Left ventricle myocardium inferior (tissue), 1 donor: ENCODE measurements around the gene TTC31. TPM values are rescaled to one million over a fixed set of nuclear protein-coding genes. Genes with fewer than 3 reads are reported as not detected.
"Not testable (repeated sequence)": the region's sequence is repeated elsewhere in the genome, so short reads cannot be mapped to it uniquely, and the experiment has no call there.

Experiments used
- DNase-seq: peaks from one replicate; pipeline ENCODE4 v3.0.0-alpha.2; 2020
- H3K27ac ChIP-seq: fragments of 200-600 bp; replicated peaks from 2 replicates; pipeline ENCODE4 v1.8.0; 2021
- H3K27me3 ChIP-seq: fragments of 200-600 bp; 2 replicates; pipeline ENCODE4 v1.8.0; 2021; ENCODE audit warnings: low read depth
- H3K36me3 ChIP-seq: fragments of 200-600 bp; 2 replicates; pipeline ENCODE4 v1.8.0; 2021
- H3K4me1 ChIP-seq: fragments of 200-600 bp; 2 replicates; pipeline ENCODE4 v1.8.0; 2021
- H3K4me3 ChIP-seq: fragments of 200-600 bp; 2 replicates; pipeline ENCODE4 v1.8.0; 2021; ENCODE audit warnings: mild to moderate bottlenecking, moderate library complexity
- H3K9me3 ChIP-seq: fragments of 200-600 bp; replicated peaks from 2 replicates; pipeline ENCODE4 v1.8.0; 2021
- CTCF ChIP-seq: fragments of 200-600 bp; IDR thresholded peaks from 2 replicates; pipeline ENCODE4 v1.8.0; 2021; ENCODE audit warnings: antibody characterized with exemption, mild to moderate bottlenecking, borderline replicate concordance
- intact Hi-C: fragments of 100-400 bp; cut with micrococcal nuclease; formaldehyde crosslinking; loops from one replicate; pipeline ENCODE4 v1.11.0; 2022
- total RNA-seq: library from RNA; stranded (reverse); fragmentation: NEBNext Ultra II Directional; extraction: Animal tissue kit (Norgen Biotek cat#: 25700); gene quantifications from one replicate; pipeline ENCODE4 v1.2.1, GENCODE V29; 2021
- donor health status: DM: no; HTN: yes; CAD: no; lungs with severe emphysema.

Gene TTC31
- total RNA-seq, 1 donor from 2014 or later = 9.5 TPM

GRCh38 chr2:74461187-74462053 lies 21.5 kb upstream of the TTC31 start:
- H3K27ac ChIP-seq = no peak overlapping the region
- peaks cover 54% of the 10 kb centered on the region for H3K4me1 ChIP-seq
- no peaks in the 10 kb centered on the region for H3K27me3 ChIP-seq
- no peak overlapping the region for H3K4me3 ChIP-seq
- H3K36me3 ChIP-seq = peaks cover 21% of the 10 kb centered on the region
- TF ChIP-seq CTCF = no peak
- intact Hi-C loops = no loop called here
- DNase-seq = no peak
- H3K9me3 ChIP-seq = no peaks in the 10 kb centered on the region

- intact Hi-C loops = no loop called here
- no peak for DNase-seq
These were observed 20.7 kb upstream of the TTC31 start for GRCh38 chr2:74462054-74462785.

GRCh38 chr2:74462786-74463105 lies 20.1 kb upstream of the TTC31 start:
- intact Hi-C loops = no loop called here

More at GRCh38 chr2:74462054-74462785, 20.7 kb upstream of the TTC31 start:
- no peaks in the 10 kb centered on the region for H3K27me3 ChIP-seq
- peaks cover 21% of the 10 kb centered on the region for H3K36me3 ChIP-seq
- no peaks in the 10 kb centered on the region for H3K9me3 ChIP-seq
- no peak overlapping the region for H3K4me3 ChIP-seq
- no peak for TF ChIP-seq CTCF
- no peak overlapping the region for H3K27ac ChIP-seq
- peaks cover 46% of the 10 kb centered on the region for H3K4me1 ChIP-seq

DNA sequence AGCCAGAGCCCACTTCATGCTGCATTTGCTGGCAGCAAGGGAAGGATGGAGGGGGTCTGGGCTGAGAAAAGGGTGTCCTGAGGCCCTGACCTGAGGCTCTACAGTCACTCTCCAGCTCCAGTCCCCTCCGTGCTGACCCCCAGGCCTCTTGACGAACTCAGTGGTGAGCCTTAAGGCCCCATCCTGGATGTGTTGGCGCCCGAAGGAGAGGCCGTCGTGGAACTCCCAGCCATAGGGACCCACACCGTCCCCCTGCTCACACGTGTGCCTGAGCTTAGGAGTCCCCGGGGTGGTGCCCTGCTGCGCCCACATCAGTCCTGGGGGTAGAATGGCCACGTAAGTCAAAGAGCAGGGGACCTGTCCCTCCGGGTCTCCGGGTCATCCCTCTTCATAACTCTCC lies 18.5 kb upstream of the TTC31 start:
- TF ChIP-seq CTCF = no peak
- H3K36me3 ChIP-seq = peaks cover 21% of the 10 kb centered on the region
- peak overlapping the region; percentile 99 for H3K4me3 ChIP-seq
- intact Hi-C loops = no loop called here
- H3K4me1 ChIP-seq = peaks cover 30% of the 10 kb centered on the region
- H3K27ac ChIP-seq = peak overlapping the region; percentile 93
- H3K9me3 ChIP-seq = no peaks in the 10 kb centered on the region
- no peak for DNase-seq
- no peaks in the 10 kb centered on the region for H3K27me3 ChIP-seq

More at GRCh38 chr2:74462786-74463105, 20.1 kb upstream of the TTC31 start:
- Histone ChIP-seq H3K4me3 (no peak overlapping the region), H3K9me3 (no peaks in the 10 kb centered on the region), H3K4me1 (peaks cover 41% of the 10 kb centered on the region), H3K27me3 (no peaks in the 10 kb centered on the region), H3K36me3 (peaks cover 21% of the 10 kb centered on the region), H3K27ac (no peak overlapping the region)
- no peak for TF ChIP-seq CTCF
- no peak for DNase-seq

- H3K27me3 ChIP-seq, H3K9me3 ChIP-seq, DNase-seq, intact Hi-C loops: not testable (repeated sequence)
- H3K36me3 ChIP-seq = peaks cover 18% of the 10 kb centered on the region
- H3K4me3 ChIP-seq = peak overlapping the region; percentile 88
- H3K27ac ChIP-seq = peak overlapping the region; percentile 2
- peaks cover 40% of the 10 kb centered on the region for H3K4me1 ChIP-seq
These were observed 12.1 kb upstream of the TTC31 start for GRCh38 chr2:74470742-74471141.
